GM10248 (cell line): Measurements from ENCODE around the gene MOB3A.

Experiments used
- CTCF ChIA-PET: fragments of 300-600 bp; sonication (Branson Sonifier 250); formaldehyde crosslinking; extraction: SDS; loops from one replicate; lab custom pipeline; 2021; ENCODE audit warnings: antibody characterized with exemption; lab: Yijun Ruan, JAX
- POLR2A ChIA-PET: fragments of 350-650 bp; sonication (Branson Sonifier 250); formaldehyde crosslinking; extraction: SDS; loops from one replicate; lab custom pipeline; 2020; ENCODE audit warnings: antibody characterized with exemption; lab: Yijun Ruan, JAX
- DNase-seq: peaks from one replicate; pipeline ENCODE4 v3.0.0; 2012; ENCODE audit errors: extremely low spot score
- TF ChIP-seq, protein P1 (sequence below): IDR thresholded peaks from 2 replicates; pipeline ENCODE4 v1.5.1; 2012; ENCODE audit warnings: mild to moderate bottlenecking, low read depth; ENCODE audit errors: extremely low read depth, missing control alignments, control extremely low read depth

Gene MOB3A

DNA sequence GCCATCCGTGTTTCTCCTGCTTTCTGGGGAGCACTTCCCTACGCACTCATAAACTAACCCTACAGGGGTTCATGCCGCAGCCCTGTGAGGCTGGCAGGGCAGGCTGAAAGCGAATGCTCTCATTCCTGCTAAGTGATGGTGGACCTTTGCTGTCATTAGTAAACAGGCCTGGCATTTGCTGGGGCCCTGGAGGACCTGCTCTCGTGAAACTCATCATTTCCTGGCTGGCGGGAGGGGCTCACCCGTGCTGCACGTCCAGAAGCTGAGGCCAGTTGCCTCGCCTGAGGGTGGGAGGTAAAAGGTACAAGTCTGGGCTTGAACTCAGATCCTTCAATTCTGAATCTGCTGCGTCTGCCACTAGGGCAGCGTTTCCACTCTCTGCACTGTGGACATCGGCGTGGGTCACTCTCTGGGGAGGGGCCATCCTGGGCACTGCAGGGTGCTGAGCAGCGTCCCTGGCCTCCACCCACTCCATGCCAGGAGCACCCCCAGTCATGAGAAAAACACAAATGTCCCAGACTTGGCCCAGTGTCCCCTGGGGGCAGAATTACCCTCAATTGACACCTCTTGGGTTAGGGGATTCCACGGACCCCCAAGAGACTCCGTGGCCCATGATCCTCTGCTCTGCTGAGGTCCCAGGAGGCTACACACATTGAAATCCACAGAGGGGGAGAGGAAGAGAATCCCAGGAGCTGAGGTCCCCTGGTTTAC is 7.0 kb downstream of the MOB3A start:
- ChIA-PET POLR2A (interaction anchor here (0.6 to 1.4 kb wide), 5 partner anchors 37 to 428 kb away, joined by 3 to 4 read pairs (median 3); partner anchors contain the start of gene GADD45B), CTCF (interaction anchor here (1.6 kb wide), 2 partner anchors 46 to 136 kb away, joined by 3 read pairs; no protein-coding TSS in a partner anchor)
- DNase-seq: peak; percentile 64
- TF ChIP-seq, protein P1, sequence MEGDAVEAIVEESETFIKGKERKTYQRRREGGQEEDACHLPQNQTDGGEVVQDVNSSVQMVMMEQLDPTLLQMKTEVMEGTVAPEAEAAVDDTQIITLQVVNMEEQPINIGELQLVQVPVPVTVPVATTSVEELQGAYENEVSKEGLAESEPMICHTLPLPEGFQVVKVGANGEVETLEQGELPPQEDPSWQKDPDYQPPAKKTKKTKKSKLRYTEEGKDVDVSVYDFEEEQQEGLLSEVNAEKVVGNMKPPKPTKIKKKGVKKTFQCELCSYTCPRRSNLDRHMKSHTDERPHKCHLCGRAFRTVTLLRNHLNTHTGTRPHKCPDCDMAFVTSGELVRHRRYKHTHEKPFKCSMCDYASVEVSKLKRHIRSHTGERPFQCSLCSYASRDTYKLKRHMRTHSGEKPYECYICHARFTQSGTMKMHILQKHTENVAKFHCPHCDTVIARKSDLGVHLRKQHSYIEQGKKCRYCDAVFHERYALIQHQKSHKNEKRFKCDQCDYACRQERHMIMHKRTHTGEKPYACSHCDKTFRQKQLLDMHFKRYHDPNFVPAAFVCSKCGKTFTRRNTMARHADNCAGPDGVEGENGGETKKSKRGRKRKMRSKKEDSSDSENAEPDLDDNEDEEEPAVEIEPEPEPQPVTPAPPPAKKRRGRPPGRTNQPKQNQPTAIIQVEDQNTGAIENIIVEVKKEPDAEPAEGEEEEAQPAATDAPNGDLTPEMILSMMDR: no peak

DNA sequence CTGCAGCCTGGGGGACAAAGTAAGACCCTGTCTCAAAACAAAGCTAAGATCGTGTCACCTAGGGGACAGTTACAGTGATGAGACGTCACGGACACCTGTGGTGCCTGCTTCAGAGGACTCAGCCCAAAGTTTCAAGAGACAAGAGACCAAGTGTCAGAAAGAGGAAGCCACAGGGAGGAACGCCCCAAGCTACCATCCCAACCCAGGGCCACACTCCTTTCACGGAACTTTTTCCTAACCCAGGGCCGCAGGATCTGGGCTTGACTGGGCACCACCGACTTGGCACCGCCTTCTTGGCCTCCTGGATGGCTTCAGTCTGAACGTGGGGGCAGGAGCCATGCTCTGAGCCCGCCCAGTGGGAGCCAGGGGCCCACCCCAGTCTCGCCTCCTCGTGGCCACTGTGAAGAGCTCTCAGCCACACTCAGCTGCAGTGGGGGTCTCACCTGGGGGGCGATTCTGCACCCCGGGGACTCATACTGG is 8.5 kb downstream of the MOB3A start:
- ChIA-PET CTCF (interaction anchor here (0.8 to 1.8 kb wide), 6 partner anchors 8 to 68 kb away, joined by 3 to 7 read pairs (median 4); partner anchors contain the start of gene MOB3A), POLR2A (interaction anchor here (0.6 to 1.2 kb wide), 3 partner anchors 36 to 819 kb away, joined by 3 to 4 read pairs (median 3); partner anchors contain the start of gene CIRBP)
- DNase-seq: peak; percentile 58
- TF ChIP-seq, protein P1: peak; percentile 51

DNA sequence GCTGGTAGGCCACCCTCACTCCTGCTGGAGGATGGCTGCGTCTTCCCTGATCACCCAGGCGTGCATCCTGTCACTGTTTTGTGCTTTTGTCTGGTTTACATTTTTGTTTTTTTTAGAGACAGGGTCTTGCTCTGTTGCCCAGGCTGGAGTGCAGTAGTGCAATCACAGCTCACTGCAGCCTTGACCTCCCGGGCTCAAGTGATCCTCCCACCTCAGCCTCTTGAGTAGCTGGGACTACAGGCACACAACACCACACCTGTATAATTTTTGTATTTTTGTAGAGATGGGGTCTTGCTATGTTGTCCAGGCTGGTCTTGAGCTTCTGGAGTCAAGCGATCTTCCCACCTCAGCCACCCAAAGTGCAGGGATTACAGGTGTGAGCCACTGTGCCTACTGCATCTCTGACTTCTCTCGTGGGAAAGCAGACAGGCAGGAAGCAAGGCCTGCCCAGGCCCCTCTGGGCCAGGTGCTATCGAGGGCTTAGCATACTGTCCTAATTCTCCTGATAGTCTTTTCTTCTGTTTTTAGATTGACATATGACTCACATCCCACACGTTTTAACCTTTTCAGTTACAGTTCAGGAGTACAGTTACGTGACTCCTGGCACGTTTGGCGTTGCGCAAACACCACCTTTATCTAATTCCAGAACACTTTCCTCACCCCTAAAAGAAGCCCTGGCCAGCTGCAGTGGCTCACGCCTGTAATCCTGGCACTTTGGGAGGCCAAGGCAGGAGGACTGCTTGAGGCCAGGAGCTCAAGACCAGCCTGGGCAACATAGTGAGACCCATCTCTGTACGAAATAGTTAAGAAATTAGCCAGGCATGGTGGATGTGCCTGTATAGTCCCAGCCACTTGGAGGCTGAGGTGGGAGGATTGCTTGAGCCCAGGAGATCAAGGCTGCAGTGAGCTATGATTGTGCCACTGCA is 9.2 kb downstream of the MOB3A start:
- ChIA-PET POLR2A (interaction anchor here (0.5 to 1.2 kb wide), 4 partner anchors 35 to 818 kb away, joined by 3 to 4 read pairs (median 3); partner anchors contain the start of gene CIRBP), CTCF (interaction anchor here (0.7 to 1.8 kb wide), 7 partner anchors 8 to 68 kb away, joined by 3 to 7 read pairs (median 3); partner anchors contain the start of gene MOB3A)
- DNase-seq: peak; percentile 48

DNA sequence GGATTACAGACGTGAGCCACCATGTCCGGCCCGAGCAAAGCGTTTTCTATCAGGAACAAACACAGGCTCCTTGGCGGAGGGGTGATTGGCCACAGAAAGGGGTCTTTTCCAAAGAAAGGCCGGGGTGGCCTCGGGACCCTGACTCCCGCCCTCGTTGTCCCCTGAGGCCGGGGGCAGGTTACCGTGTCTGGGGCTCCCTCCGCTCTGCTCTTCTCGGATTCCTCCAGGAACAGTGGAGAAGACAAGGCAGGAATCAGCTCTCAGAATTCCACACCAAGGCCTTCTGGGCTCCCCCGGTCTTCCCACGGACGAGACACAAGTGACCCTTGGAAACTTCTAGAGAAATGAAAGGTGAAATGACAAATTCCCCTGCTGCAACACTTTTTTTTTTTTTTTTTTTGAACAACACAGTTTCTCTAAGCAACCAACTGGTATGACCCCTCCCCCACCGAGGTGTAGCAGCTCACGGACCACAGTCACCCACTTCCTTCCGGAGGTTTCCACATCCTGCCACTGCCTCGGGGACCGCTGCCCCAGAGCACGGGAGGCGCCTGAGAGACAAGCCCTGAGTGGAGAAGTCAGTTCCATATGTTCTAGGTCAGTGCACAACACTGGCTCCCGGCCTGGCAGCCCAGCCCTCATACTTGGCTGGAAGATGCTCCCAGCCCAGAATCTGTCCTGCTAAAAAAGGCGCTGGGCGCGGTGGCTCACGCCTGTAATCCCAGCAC is 11.0 kb downstream of the MOB3A start:
- ChIA-PET CTCF (interaction anchor here (1.0 to 1.9 kb wide), 3 partner anchors 10 to 188 kb away, joined by 3 to 4 read pairs (median 3); no protein-coding TSS in a partner anchor), POLR2A (interaction anchor here (0.6 to 2.3 kb wide), 3 partner anchors 8 to 539 kb away, joined by 3 to 13 read pairs (median 3); no protein-coding TSS in a partner anchor)
- peak; percentile 88 for DNase-seq
- TF ChIP-seq, protein P1: no peak

DNA sequence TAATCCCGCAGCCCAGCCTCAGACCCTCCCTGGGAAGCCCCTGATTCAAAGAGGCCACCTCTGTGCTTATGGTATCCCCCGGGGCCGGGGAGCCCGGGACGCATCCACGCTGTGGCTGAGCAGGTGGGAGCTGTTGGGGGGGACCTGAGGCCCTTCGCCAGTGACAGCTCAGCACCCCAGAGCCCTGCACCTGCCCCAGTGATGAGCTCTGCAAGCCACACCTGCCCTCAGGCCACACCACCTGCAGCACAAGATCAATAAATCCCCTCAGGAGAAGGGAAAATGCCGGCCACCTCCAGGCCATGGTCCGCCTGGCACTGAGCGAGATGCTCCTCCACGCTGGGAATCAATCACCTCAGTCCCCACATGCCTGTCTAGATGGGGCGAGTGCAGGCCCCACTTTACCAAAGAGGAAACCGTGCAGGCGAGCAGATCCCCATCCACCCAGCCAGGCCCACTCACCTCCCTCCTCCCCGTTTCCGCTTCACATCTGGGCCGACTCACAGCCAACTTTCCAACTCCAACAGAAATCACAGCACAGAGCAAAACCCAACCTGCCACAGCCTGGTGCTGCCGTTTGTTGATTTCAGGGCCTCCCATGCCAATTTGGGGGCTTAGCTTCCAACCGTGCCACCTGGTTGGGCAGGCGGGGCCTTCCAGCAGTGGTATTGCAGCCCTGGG is 12.8 kb downstream of the MOB3A start:
- peak; percentile 63 for DNase-seq
- TF ChIP-seq, protein P1: no peak
- POLR2A ChIA-PET: interaction anchor here (0.6 to 2.3 kb wide), 5 partner anchors 10 to 149 kb away, joined by 3 to 13 read pairs (median 6); no protein-coding TSS in a partner anchor
- CTCF ChIA-PET: interaction anchor here (1.3 to 2.0 kb wide), 4 partner anchors 12 to 186 kb away, joined by 4 to 9 read pairs (median 6); no protein-coding TSS in a partner anchor
